HCT116 (cell line): ENCODE results near the gene LY6G6D. TPM values are rescaled to one million over a fixed set of nuclear protein-coding genes. Genes with fewer than 3 reads are reported as not detected.

ENCODE experiments used
- ATAC-seq: fragments of 200-7000 bp; cut with Tn5 transposase; 2 replicates; pipeline ENCODE4 v1.9.1; 2020; ENCODE audit warnings: mild to moderate bottlenecking, moderate library complexity
- BruUV-seq: library from RNA; stranded (reverse); fragments of 400-500 nt; replicated peaks from 2 replicates; lab custom pipeline; 2021; lab: Mats Ljungman, UMichigan
- CTCF ChIA-PET: fragments of 300-600 bp; sonication (Branson Sonifier 250); formaldehyde crosslinking; loops from one replicate; lab custom pipeline; 2021; ENCODE audit warnings: antibody characterized with exemption; lab: Charles Lee
- POLR2A ChIA-PET: fragments of 300-600, 350-600 bp; sonication (Branson Sonifier 250); formaldehyde crosslinking; loops from one replicate; lab custom pipeline; 2021; ENCODE audit warnings: antibody characterized with exemption; lab: Charles Lee
- RAD21 ChIA-PET, 2 experiments: fragments of 300-600 bp; sonication (Branson Sonifier 250); formaldehyde crosslinking; loops; one replicate each; lab custom pipeline; 2023; ENCODE audit warnings: low total read pairs in 2 of 2; ENCODE audit not compliant: uncharacterized antibody in 2 of 2, unreplicated experiment in 2 of 2, low non-redundant PET in 1 of 2; lab: Charles Lee
- DNase-seq: peaks from one replicate; pipeline ENCODE4 v3.0.0-alpha.2; 2010; ENCODE audit warnings: low read depth, low spot score
- H2AFZ ChIP-seq: fragments of 200-600 bp; shearing (Covaris generic), sonication (generic); 2 replicates; pipeline ENCODE4 v1.6.1; 2017; ENCODE audit warnings: low read depth, mixed run types, mixed read lengths, antibody characterized with exemption, low read length; ENCODE audit not compliant: poor library complexity, severe bottlenecking
- H3K27ac ChIP-seq: 2 replicates; pipeline ENCODE4 v1.5.1; 2012; ENCODE audit warnings: low read depth, low read length
- H3K27me3 ChIP-seq: fragments of 200-600 bp; sonication (generic); 2 replicates; pipeline ENCODE4 v1.6.1; 2016; ENCODE audit warnings: mixed run types, low read length, mixed read lengths; ENCODE audit not compliant: insufficient read depth
- H3K36me3 ChIP-seq, 2 experiments: fragments of 200-500 bp in 1 of 2; fragments of 200-600 bp in 1 of 2; sonication (Bioruptor generic) in 1 of 2; sonication (generic) in 1 of 2; 2 replicates each; pipeline versions ENCODE4 v1.5.1 to v1.6.1; 2014 to 2016; ENCODE audit warnings: low read length in 2 of 2, inconsistent platforms in 1 of 2, mixed read lengths in 1 of 2, mixed run types in 1 of 2; ENCODE audit not compliant: insufficient read depth in 2 of 2, control insufficient read depth in 1 of 2
- H3K4me1 ChIP-seq, 2 experiments: fragments of 200-600 bp in 1 of 2; sonication (generic) in 1 of 2; 2 replicates each; pipeline versions ENCODE4 v1.5.1 to v1.6.1; 2012 to 2017; ENCODE audit warnings: low read length in 2 of 2, inconsistent platforms in 1 of 2, mild to moderate bottlenecking in 1 of 2, mixed read lengths in 1 of 2, mixed run types in 1 of 2, moderate library complexity in 1 of 2; ENCODE audit not compliant: insufficient read depth in 2 of 2, control insufficient read depth in 1 of 2
- H3K4me2 ChIP-seq: fragments of 200-600 bp; sonication (generic); 2 replicates; pipeline ENCODE4 v1.6.1; 2017; ENCODE audit warnings: mixed run types, low read length, mixed read lengths
- H3K4me3 ChIP-seq, 2 experiments: fragments of 200-600 bp in 1 of 2; sonication (generic) in 1 of 2; replicated peaks in 1 of 2; 2 replicates each; pipeline ENCODE4 v1.5.1; 2011 to 2016; ENCODE audit warnings: low read length in 2 of 2, control low read depth in 1 of 2, low read depth in 1 of 2, mild to moderate bottlenecking in 1 of 2, mixed read lengths in 1 of 2, mixed run types in 1 of 2
- H3K79me2 ChIP-seq: fragments of 200-600 bp; sonication (generic); 2 replicates; pipeline ENCODE4 v1.6.1; 2017; ENCODE audit warnings: mild to moderate bottlenecking, mixed run types, low read length, moderate library complexity, mixed read lengths; ENCODE audit not compliant: insufficient read depth
- H3K9ac ChIP-seq: fragments of 200-600 bp; sonication (generic); 2 replicates; pipeline ENCODE4 v1.6.1; 2016; ENCODE audit warnings: low read length, mixed read lengths
- H3K9me2 ChIP-seq: fragments of 200-600 bp; sonication (generic), shearing (Covaris generic); 2 replicates; pipeline ENCODE4 v1.6.1; 2017; ENCODE audit warnings: mixed run types, mild to moderate bottlenecking, moderate library complexity; ENCODE audit not compliant: insufficient read depth
- H3K9me3 ChIP-seq, 2 experiments: fragments of 200-500 bp in 1 of 2; fragments of 200-600 bp in 1 of 2; sonication (Bioruptor generic) in 1 of 2; sonication (generic) in 1 of 2; 2 replicates each; pipeline ENCODE4 v1.6.1; 2014 to 2017; ENCODE audit warnings: low read length in 2 of 2, mixed read lengths in 2 of 2, inconsistent platforms in 1 of 2, low read depth in 1 of 2, mild to moderate bottlenecking in 1 of 2, mixed run types in 1 of 2, moderate library complexity in 1 of 2; ENCODE audit not compliant: control insufficient read depth in 1 of 2, insufficient read depth in 1 of 2
- H4K20me1 ChIP-seq: fragments of 200-600 bp; sonication (generic), shearing (Covaris generic); 2 replicates; pipeline ENCODE4 v1.6.1; 2017; ENCODE audit warnings: mixed run types, mild to moderate bottlenecking, moderate library complexity; ENCODE audit not compliant: insufficient read depth
- ATF3 ChIP-seq: IDR thresholded peaks from 2 replicates; pipeline ENCODE4 v1.6.1; 2012
- EGR1 ChIP-seq: IDR thresholded peaks from 2 replicates; pipeline ENCODE4 v1.6.1; 2012; ENCODE audit warnings: low read depth
- ELF1 ChIP-seq: IDR thresholded peaks from 2 replicates; pipeline ENCODE4 v1.6.1; 2012; ENCODE audit warnings: low read depth, borderline replicate concordance
- EZH2 ChIP-seq: fragments of 200-600 bp; sonication (generic); IDR thresholded peaks from 2 replicates; pipeline ENCODE4 v1.6.1; 2017; ENCODE audit warnings: antibody characterized with exemption, mixed run types
- JUND ChIP-seq: IDR thresholded peaks from 2 replicates; pipeline ENCODE4 v1.6.1; 2012
- POLR2AphosphoS5 ChIP-seq: IDR thresholded peaks from 2 replicates; pipeline ENCODE4 v1.6.1; 2011; ENCODE audit warnings: mild to moderate bottlenecking, low read depth, low read length, moderate library complexity
- REST ChIP-seq: IDR thresholded peaks from 2 replicates; pipeline ENCODE4 v1.6.1; 2012; ENCODE audit warnings: low read depth
- SRF ChIP-seq: IDR thresholded peaks from 2 replicates; pipeline ENCODE4 v1.6.1; 2012; ENCODE audit warnings: low read depth
- TCF7L2 ChIP-seq: IDR thresholded peaks from 2 replicates; pipeline ENCODE4 v1.7.0; 2011; ENCODE audit warnings: borderline replicate concordance, inconsistent platforms; ENCODE audit not compliant: insufficient read depth, insufficient read length; ENCODE audit errors: extremely low read depth
- ZFX ChIP-seq: fragments of 450-650 bp; IDR thresholded peaks from 2 replicates; pipeline ENCODE4 v1.6.1; 2017
- intact Hi-C: fragments of 100-400 bp; cut with micrococcal nuclease; formaldehyde crosslinking; loops from 2 replicates; pipeline ENCODE4 v1.10.0; 2022
- total RNA-seq: library from RNA; stranded (reverse); gene quantifications from one replicate; pipeline ENCODE4 v1.2.1, GENCODE V29; 2021; ENCODE audit not compliant: unreplicated experiment

Gene LY6G6D
- total RNA-seq, 1 experiment from 2014 or later = not detected

GRCh38 chr6:31707701-31708100 is 7.4 kb upstream of the LY6G6D start:
- no peak for ATAC-seq
- no peaks in the 10 kb centered on the region for H3K27me3 ChIP-seq
- CTCF ChIA-PET = no interaction called here
- no peaks in the 10 kb centered on the region for H3K9me3 ChIP-seq
- no peak overlapping the region for H3K4me2 ChIP-seq
- no TSS peak for BruUV-seq
- H3K4me1 ChIP-seq = peaks cover 6 to 20% of the 10 kb centered on the region in 2 experiments; a peak in 3 of 4 replicates
- no peak overlapping the region for H2AFZ ChIP-seq
- peaks cover under 1% of the 10 kb centered on the region; the same call in 1 of the 2 replicates for H3K79me2 ChIP-seq
- H3K9me2 ChIP-seq = no peaks in the 10 kb centered on the region
- H3K27ac ChIP-seq = no peak overlapping the region
- no peaks in the 10 kb centered on the region for H3K36me3 ChIP-seq
- intact Hi-C loops = no loop called here
- no peak for DNase-seq
- TF ChIP-seq EGR1 = no peak
- no peak for TF ChIP-seq ZFX
- no peak for TF ChIP-seq SRF
- no peak for TF ChIP-seq ELF1
- no peak for TF ChIP-seq POLR2AphosphoS5
- TF ChIP-seq REST = no peak
- no peak for TF ChIP-seq EZH2
- TF ChIP-seq TCF7L2 = no peak
- TF ChIP-seq ATF3 = no peak
- no peak for TF ChIP-seq JUND
- TF ChIP-seq, all 23 proteins: peak for 0
- Histone ChIP-seq H3K4me3 (no peak overlapping the region), H3K9ac (no peak overlapping the region), H4K20me1 (no peaks in the 10 kb centered on the region)
- ChIA-PET RAD21 (no interaction called here), POLR2A (no interaction called here)
